HepG2 (cell line): Measurements from ENCODE around the gene RASA3. TPM values are rescaled to one million over a fixed set of nuclear protein-coding genes. Genes with fewer than 3 reads are reported as not detected.

Experiments
- ATAC-seq: fragments of 200-7000 bp; cut with Tn5 transposase; 3 replicates; pipeline ENCODE4 v1.9.1; 2020; ENCODE audit warnings: mild to moderate bottlenecking, moderate library complexity
- BruUV-seq: library from RNA; stranded (reverse); fragments of 400-500 nt; replicated peaks from 2 replicates; lab custom pipeline; 2021; lab: Mats Ljungman, UMichigan
- CTCF ChIA-PET: fragments of 300-600 bp; formaldehyde crosslinking; extraction: SDS; loops from one replicate; lab custom pipeline; 2021; ENCODE audit warnings: low total read pairs, inconsistent platforms, low intra/inter-chr PET ratio; lab: Yijun Ruan, JAX
- POLR2A ChIA-PET: fragments of 350-600 bp; sonication (Branson Sonifier 250); formaldehyde crosslinking; loops from one replicate; lab custom pipeline; 2020; ENCODE audit warnings: antibody characterized with exemption, inconsistent platforms; lab: Yijun Ruan, JAX
- DNase-seq: peaks from one replicate; pipeline ENCODE4 v3.0.0-alpha.2; 2015; ENCODE audit warnings: low spot score
- FAIRE-seq: peaks from 3 replicates; lab custom pipeline; 2011; peaks lifted over from hg19 to GRCh38; lab: Jason Lieb, UNC
- H2AFZ ChIP-seq: one replicate; pipeline ENCODE4 v1.6.1; 2011; ENCODE audit warnings: low read length, inconsistent platforms
- H3K27ac ChIP-seq: fragments of 300-600 bp; 3 replicates; pipeline ENCODE4 v1.8.0; 2011; ENCODE audit warnings: mixed run types, mild to moderate bottlenecking, mixed read lengths, low read length, inconsistent platforms; ENCODE audit not compliant: insufficient read depth; ENCODE audit errors: extremely low read length
- H3K27me3 ChIP-seq, 2 experiments: fragments of 200-600 bp in 1 of 2; 2 replicates in 1 of 2; 3 replicates in 1 of 2; pipeline versions ENCODE4 v1.6.0 to v1.8.0; 2011; ENCODE audit warnings: low read length in 2 of 2, mild to moderate bottlenecking in 2 of 2, moderate library complexity in 2 of 2, inconsistent platforms in 1 of 2; ENCODE audit not compliant: insufficient read depth in 2 of 2, control insufficient read depth in 1 of 2
- H3K36me3 ChIP-seq, 2 experiments: fragments of 200-600 bp in 1 of 2; replicated peaks in 1 of 2; 2 replicates in 1 of 2; 3 replicates in 1 of 2; pipeline versions ENCODE4 v1.5.1 to v1.8.0; 2011; ENCODE audit warnings: low read length in 2 of 2, inconsistent platforms in 1 of 2; ENCODE audit not compliant: insufficient read depth in 2 of 2, control insufficient read depth in 1 of 2
- H3K4me1 ChIP-seq: 2 replicates; pipeline ENCODE4 v1.5.1; 2012; ENCODE audit warnings: low read length, inconsistent platforms; ENCODE audit not compliant: insufficient read depth
- H3K4me2 ChIP-seq: 2 replicates; pipeline ENCODE4 v1.6.0; 2011; ENCODE audit warnings: low read depth, low read length, inconsistent platforms
- H3K4me3 ChIP-seq, 3 experiments: fragments of 200-600 bp in 1 of 3; sonication (generic), shearing (Covaris generic) in 1 of 3; replicated peaks in 1 of 3; 2 replicates each; pipeline ENCODE4 v1.5.1; 2011 to 2016; ENCODE audit warnings: low read length in 3 of 3, inconsistent platforms in 2 of 3, low read depth in 2 of 3, mild to moderate bottlenecking in 2 of 3, control low read depth in 1 of 3, mixed read lengths in 1 of 3; ENCODE audit not compliant: insufficient read depth in 1 of 3
- H3K79me2 ChIP-seq: one replicate; pipeline ENCODE4 v1.6.1; 2011; ENCODE audit warnings: low read length, inconsistent platforms; ENCODE audit not compliant: insufficient read depth
- H3K9ac ChIP-seq: 2 replicates; pipeline ENCODE4 v1.6.0; 2011; ENCODE audit warnings: mild to moderate bottlenecking, low read depth, low read length, inconsistent platforms; ENCODE audit not compliant: insufficient read depth
- H3K9me3 ChIP-seq: 2 replicates; pipeline ENCODE4 v1.5.1; 2012; ENCODE audit warnings: mild to moderate bottlenecking, low read length
- H4K20me1 ChIP-seq: 2 replicates; pipeline ENCODE4 v1.6.0; 2011; ENCODE audit warnings: inconsistent platforms, mild to moderate bottlenecking, low read length, moderate library complexity; ENCODE audit not compliant: insufficient read depth
- ARNT2 ChIP-seq: sonication (generic); formaldehyde crosslinking; IDR thresholded peaks from 2 replicates; pipeline ENCODE4 v1.8.0; 2022; ENCODE audit warnings: mild to moderate bottlenecking, low read depth, missing genetic modification reagents, moderate library complexity
- CEBPB ChIP-seq: IDR thresholded peaks from 2 replicates; pipeline ENCODE4 v1.6.1; 2011; ENCODE audit warnings: low read depth, low read length, improper control_type of control experiment, borderline replicate concordance
- NCOA2 ChIP-seq: sonication (generic); formaldehyde crosslinking; IDR thresholded peaks from 2 replicates; pipeline ENCODE4 v1.8.0; 2022; ENCODE audit warnings: inconsistent platforms
- NFATC3 ChIP-seq: sonication (generic); formaldehyde crosslinking; IDR thresholded peaks from 2 replicates; pipeline ENCODE4 v1.5.1; 2020; ENCODE audit warnings: mild to moderate bottlenecking, missing genetic modification reagents
- NFE2 ChIP-seq: sonication (generic); formaldehyde crosslinking; IDR thresholded peaks from 2 replicates; pipeline ENCODE4 v1.4.0; 2020; ENCODE audit warnings: missing genetic modification reagents
- PITX1 ChIP-seq: sonication (generic); formaldehyde crosslinking; IDR thresholded peaks from 2 replicates; pipeline ENCODE4 v1.5.1; 2020; ENCODE audit warnings: mild to moderate bottlenecking, missing genetic modification reagents
- XBP1 ChIP-seq: sonication (generic); formaldehyde crosslinking; IDR thresholded peaks from 2 replicates; pipeline ENCODE4 v1.5.0; 2020; ENCODE audit warnings: missing genetic modification reagents
- ZBTB42 ChIP-seq: sonication (generic); formaldehyde crosslinking; IDR thresholded peaks from 2 replicates; pipeline ENCODE4 v1.5.0; 2020; ENCODE audit warnings: mild to moderate bottlenecking, missing genetic modification reagents
- ZNF225 ChIP-seq: sonication (generic); formaldehyde crosslinking; IDR thresholded peaks from 2 replicates; pipeline ENCODE4 v1.4.0; 2020; ENCODE audit warnings: mild to moderate bottlenecking, missing genetic modification reagents
- ZNF496 ChIP-seq: sonication (generic); formaldehyde crosslinking; IDR thresholded peaks from 2 replicates; pipeline ENCODE4 v1.8.1; 2023; ENCODE audit warnings: mild to moderate bottlenecking, moderate library complexity, missing genetic modification reagents; ENCODE audit not compliant: insufficient replicate concordance
- whole genome bisulfite sequencing: methylation state at CpG from one replicate; pipeline ENCODE4 v1.1.6; 2017; ENCODE audit warnings: low lambda C conversion rate; 5-methylcytosine and 5-hydroxymethylcytosine counted together
- in situ Hi-C: cut with HindIII; loops from 2 replicates; pipeline ENCODE4 v1.10.0; 2017; ENCODE audit warnings: low pct_unique_long_range_greater_than_20kb; ENCODE audit not compliant: extremely low pct_ligation_motif_present
- intact Hi-C: fragments of 100-400 bp; cut with micrococcal nuclease; formaldehyde crosslinking; loops from one replicate; pipeline ENCODE4 v1.10.0; 2022; ENCODE audit not compliant: unreplicated experiment
- polyA plus RNA-seq, 8 experiments: library from polyadenylated mRNA; depleted of rRNA in 3 of 8; stranded (reverse) in 7 of 8; unstranded in 1 of 8; fragments of >200 nt; fragmentation: Illumina TruSeq in 4 of 8; extraction: Trizol in 4 of 8; gene quantifications; 2 replicates each; pipeline versions ENCODE4 v1.2.1 to v1.2.3, GENCODE V29; 2011 to 2016; ENCODE audit warnings: low read depth in 4 of 8, missing spikeins in 1 of 8, mixed read lengths in 1 of 8; ENCODE audit not compliant: insufficient read depth in 1 of 8
- total RNA-seq, 5 experiments: library from RNA; depleted of rRNA; stranded (reverse); fragments of >200 nt; fragmentation: Illumina TruSeq; extraction: Trizol; gene quantifications; 2 replicates each; pipeline ENCODE4 v1.2.3, GENCODE V29; 2016; ENCODE audit warnings: low read depth in 1 of 5
- TF ChIP-seq, protein P1 (sequence below): sonication (generic); formaldehyde crosslinking; IDR thresholded peaks from 2 replicates; pipeline ENCODE4 v1.8.1; 2023; ENCODE audit warnings: missing genetic modification reagents, inconsistent platforms, borderline replicate concordance

The RASA3 gene
- total and polyA plus RNA-seq, 2 of the 13 experiments (the other 11 are each of a cell fraction or from before 2014, with no cell fraction given): 0.05 TPM; not detected in 1

DNA sequence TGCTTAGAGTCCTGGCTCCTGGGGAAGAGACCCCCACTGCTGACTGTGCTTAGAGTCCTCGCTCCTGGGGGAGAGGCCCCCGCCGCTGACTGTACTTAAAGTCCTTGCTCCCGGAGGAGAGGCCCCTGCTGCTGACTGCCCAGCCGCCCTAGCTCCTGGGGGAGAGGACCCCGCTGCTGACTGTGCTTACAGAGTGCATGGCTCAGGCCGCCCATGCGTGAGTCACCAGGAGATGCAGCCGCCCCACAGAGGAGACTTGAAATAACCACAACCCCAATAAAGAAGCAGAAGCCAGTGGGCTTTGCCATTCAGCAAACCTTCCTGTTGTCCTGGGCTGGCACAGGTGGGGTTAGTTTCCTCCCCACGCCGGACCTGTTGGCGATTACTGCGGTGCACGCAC is 79.4 kb downstream of the RASA3 start:
- Histone ChIP-seq H2AFZ (no peak overlapping the region), H4K20me1 (no peaks in the 10 kb centered on the region), H3K27me3 (peaks cover 6 to 54% of the 10 kb centered on the region in 2 experiments; a peak in 4 of 5 replicates), H3K27ac (no peak overlapping the region), H3K4me3 (no peak overlapping the region), H3K9ac (no peak overlapping the region), H3K79me2 (no peaks in the 10 kb centered on the region)
- BruUV-seq: no TSS peak
- CTCF ChIA-PET: no interaction called here
- TF ChIP-seq ARNT2 (CRISPR knock-in tag) (no peak), PITX1 (CRISPR knock-in tag) (no peak), ZNF225 (CRISPR knock-in tag) (no peak), NCOA2 (CRISPR knock-in tag) (no peak)
- TF ChIP-seq, all 625 proteins: peak for 0
- Histone ChIP-seq H3K4me1 (no peaks in the 10 kb centered on the region), H3K4me2 (no peak overlapping the region), H3K36me3 (no peaks in the 10 kb centered on the region), H3K9me3 (no peaks in the 10 kb centered on the region)
- WGBS: 24% methylated on average over 10 of the region's 14 CpGs
- ATAC-seq: no peak
- DNase-seq: no peak
- no peak for FAIRE-seq
- POLR2A ChIA-PET: no interaction called here
- in situ Hi-C loops: no loop called here
- intact Hi-C loops: no loop called here

DNA sequence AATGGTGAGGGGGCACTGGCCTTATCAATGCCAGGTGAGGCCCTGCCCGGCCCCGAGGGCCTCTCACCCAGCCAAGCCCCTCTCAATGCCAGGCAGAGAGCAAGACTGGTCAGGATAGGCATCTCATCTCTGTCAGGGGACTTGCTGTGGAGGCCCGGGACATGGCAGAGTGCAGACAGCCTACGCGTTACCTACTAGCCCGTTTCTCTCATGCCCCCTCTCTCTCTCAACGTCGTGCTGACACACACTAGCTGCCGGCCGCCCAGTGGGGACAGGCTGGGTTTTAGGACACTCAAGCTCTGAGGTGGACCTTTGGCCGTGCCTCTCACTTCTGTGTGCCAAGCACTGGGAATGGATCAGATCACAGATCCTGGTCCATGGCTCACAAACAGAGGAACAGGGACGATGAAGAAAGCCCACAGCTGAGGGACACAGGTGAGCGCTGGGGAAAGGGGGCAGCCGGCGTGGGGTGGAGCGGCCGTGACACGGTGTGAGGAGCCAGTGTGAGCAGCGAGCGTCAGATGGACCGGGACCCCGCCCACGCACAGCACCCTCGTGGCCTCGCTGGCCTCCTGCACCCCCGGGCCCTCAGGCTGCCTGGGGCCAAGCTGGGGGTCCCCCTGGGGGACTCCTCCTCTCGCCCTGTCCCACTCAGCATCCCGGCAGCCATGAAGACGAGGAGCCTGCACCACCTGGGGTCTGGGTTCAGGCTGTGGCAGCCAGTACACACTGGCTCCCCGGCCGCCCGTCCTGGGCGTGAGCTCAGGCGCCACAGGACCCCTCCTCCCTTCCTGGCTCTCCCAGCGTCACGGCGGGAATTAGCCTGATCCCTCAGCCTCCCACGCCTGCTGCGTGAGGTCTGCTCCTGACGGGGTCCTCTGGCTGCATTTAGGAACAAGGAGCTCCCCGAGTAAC is 81.6 kb downstream of the RASA3 start:
- DNase-seq: no peak
- H2AFZ ChIP-seq: no peak overlapping the region
- peaks cover 3 to 52% of the 10 kb centered on the region in 2 experiments; a peak in 4 of 5 replicates for H3K27me3 ChIP-seq
- POLR2A ChIA-PET: no interaction called here
- peak; percentile 15; the same call in 1 of the 3 replicates for ATAC-seq
- no peaks in the 10 kb centered on the region for H4K20me1 ChIP-seq
- 36% methylated on average over 17 of the region's 41 CpGs for WGBS
- no peaks in the 10 kb centered on the region for H3K4me1 ChIP-seq
- no peak overlapping the region for H3K4me3 ChIP-seq
- H3K27ac ChIP-seq: no peak overlapping the region
- H3K4me2 ChIP-seq: no peak overlapping the region
- H3K36me3 ChIP-seq: no peaks in the 10 kb centered on the region
- H3K9ac ChIP-seq: no peak overlapping the region
- intact Hi-C loops (no loop called here), in situ Hi-C loops (no loop called here)
- no peaks in the 10 kb centered on the region for H3K9me3 ChIP-seq
- CTCF ChIA-PET: no interaction called here
- no TSS peak for BruUV-seq
- FAIRE-seq: no peak
- no peaks in the 10 kb centered on the region for H3K79me2 ChIP-seq
- TF ChIP-seq NFE2 (CRISPR knock-in tag): no peak
- TF ChIP-seq ZBTB42 (CRISPR knock-in tag): no peak
- TF ChIP-seq ZNF496: no peak
- TF ChIP-seq, protein P1, sequence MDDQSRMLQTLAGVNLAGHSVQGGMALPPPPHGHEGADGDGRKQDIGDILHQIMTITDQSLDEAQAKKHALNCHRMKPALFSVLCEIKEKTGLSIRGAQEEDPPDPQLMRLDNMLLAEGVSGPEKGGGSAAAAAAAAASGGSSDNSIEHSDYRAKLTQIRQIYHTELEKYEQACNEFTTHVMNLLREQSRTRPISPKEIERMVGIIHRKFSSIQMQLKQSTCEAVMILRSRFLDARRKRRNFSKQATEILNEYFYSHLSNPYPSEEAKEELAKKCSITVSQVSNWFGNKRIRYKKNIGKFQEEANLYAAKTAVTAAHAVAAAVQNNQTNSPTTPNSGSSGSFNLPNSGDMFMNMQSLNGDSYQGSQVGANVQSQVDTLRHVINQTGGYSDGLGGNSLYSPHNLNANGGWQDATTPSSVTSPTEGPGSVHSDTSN (CRISPR knock-in tag): no peak
- no peak for TF ChIP-seq NFATC3 (CRISPR knock-in tag)
- no peak for TF ChIP-seq CEBPB
- no peak for TF ChIP-seq XBP1 (CRISPR knock-in tag)
